ENCODE results near the gene HLA-DQA1. TPM values are rescaled to one million over a fixed set of nuclear protein-coding genes. Genes with fewer than 3 reads are reported as not detected.

Gene HLA-DQA1
- total and polyA plus RNA-seq, 9 of the 15 experiments (the other 6 are each of a cell fraction or from before 2014, with no cell fraction given): 0.04 to 0.49 TPM; not detected in 7

- H3K9me3 ChIP-seq (replicated peaks; ENCODE audit: control insufficient read depth, insufficient read depth, low read depth, low read length): no peaks in the 10 kb centered on the region
- no peak overlapping the region for H3K9ac ChIP-seq (ENCODE audit: insufficient read depth in 1 of 2, low read depth in 2 of 2, low read length in 2 of 2)
- ChIA-PET CTCF (ENCODE audit: low intra/inter-chr PET ratio) (no interaction called here), POLR2A (no interaction called here)
- 0% methylated on average over 5 of the region's 6 CpGs for WGBS (ENCODE audit: insufficient coverage, low coverage, missing lambda C conversion rate)
- H3K27ac ChIP-seq (ENCODE audit: extremely low read depth, low read depth, low read length): no peak overlapping the region
- H3K79me2 ChIP-seq (ENCODE audit: control insufficient read depth, insufficient read depth, low read length): no peaks in the 10 kb centered on the region
- in situ Hi-C loops (cut with MboI): no loop called here
- ATAC-seq (no peak), FAIRE-seq (no peak), DNase-seq (ENCODE audit: extremely low read depth in 1 of 4, low spot score in 3 of 4) (no peak)
- no peaks in the 10 kb centered on the region for H3K27me3 ChIP-seq (ENCODE audit: control insufficient read depth in 2 of 2, insufficient read depth in 2 of 2, low read length in 2 of 2)
- TF ChIP-seq TGIF2 (CRISPR knock-in tag; IDR thresholded peaks at IDR 0.05) (no peak), ZBTB33 (CRISPR knock-in tag; IDR thresholded peaks at IDR 0.05) (no peak), ADNP (tag; IDR thresholded peaks at IDR 0.05) (no peak), SREBF2 (CRISPR knock-in tag; IDR thresholded peaks at IDR 0.05) (no peak), ZNF175 (CRISPR knock-in tag; IDR thresholded peaks at IDR 0.05; ENCODE audit: low read depth) (no peak), MYC (IDR thresholded peaks at IDR 0.05; ENCODE audit: low read depth, low read length) (no peak), MYC (CRISPR knock-in tag; IDR thresholded peaks at IDR 0.05; ENCODE audit: borderline replicate concordance, low read depth) (no peak), GATAD2A (IDR thresholded peaks at IDR 0.05) (no peak), ZNF232 (CRISPR knock-in tag; IDR thresholded peaks at IDR 0.05) (no peak), ZNF274 (IDR thresholded peaks at IDR 0.05; ENCODE audit: borderline replicate concordance, low read depth, low read length) (no peak), TCF3 (CRISPR knock-in tag; IDR thresholded peaks at IDR 0.05) (no peak), DACH1 (IDR thresholded peaks at IDR 0.05; ENCODE audit: partially characterized antibody) (no peak), TEAD4 (IDR thresholded peaks at IDR 0.05; ENCODE audit: low read length) (no peak), TEAD4 (CRISPR knock-in tag; IDR thresholded peaks at IDR 0.05; ENCODE audit: borderline replicate concordance) (no peak), SAFB2 (IDR thresholded peaks at IDR 0.05; ENCODE audit: borderline replicate concordance, low read depth, low read length, severe bottlenecking) (no peak), KAT2B (IDR thresholded peaks at IDR 0.05; ENCODE audit: low read depth, low read length) (no peak), TARDBP (IDR thresholded peaks at IDR 0.05) (no peak), CHD1 (IDR thresholded peaks at IDR 0.05; ENCODE audit: low read length) (no peak), ZNF253 (CRISPR knock-in tag; conservative IDR thresholded peaks at IDR 0.05) (no peak), MTF1 (CRISPR knock-in tag; IDR thresholded peaks at IDR 0.05; ENCODE audit: borderline replicate concordance) (no peak), MBD1 (CRISPR knock-in tag; IDR thresholded peaks at IDR 0.05) (no peak)
- H4K20me1 ChIP-seq (replicated peaks; ENCODE audit: control insufficient read depth, insufficient read depth, low read length): no peaks in the 10 kb centered on the region
- intact Hi-C loops (cut with micrococcal nuclease): no loop called here
- no peak overlapping the region for H3K4me3 ChIP-seq
- H3K9me1 ChIP-seq (ENCODE audit: control insufficient read depth, insufficient read depth, low read length): no peaks in the 10 kb centered on the region
- no peaks in the 10 kb centered on the region for H3K4me1 ChIP-seq (replicated peaks in 1 of 2; ENCODE audit: control insufficient read depth in 2 of 2, insufficient read depth in 2 of 2, low read length in 2 of 2)
- no peak overlapping the region for H2AFZ ChIP-seq (ENCODE audit: low read depth, low read length)
- BruUV-seq (replicated peaks): no TSS peak
- no peaks in the 10 kb centered on the region for H3K36me3 ChIP-seq (ENCODE audit: control insufficient read depth, insufficient read depth, low read length)
- no peak overlapping the region for H3K4me2 ChIP-seq (ENCODE audit: insufficient read depth, low read length)
Observed at GRCh38 chr6:32645047-32645703, 8.0 kb downstream of the HLA-DQA1 start.
